Measurements from ENCODE around the gene TWF2. TPM values are rescaled to one million over a fixed set of nuclear protein-coding genes. Genes with fewer than 3 reads are reported as not detected.
A peak's percentile ranks its signal among the peaks of the same experiment; 100 is the strongest.

Gene TWF2
- polyA plus RNA-seq, 2 donors: 22.0 to 40.3 TPM

- Histone ChIP-seq H3K27ac (ENCODE audit: low read depth in 2 of 2, low read length in 1 of 2) (no peak overlapping the region), H3K27me3 (ENCODE audit: control insufficient read depth in 1 of 2, insufficient read depth in 2 of 2, low read length in 2 of 2) (no peaks in the 10 kb centered on the region), H3K4me1 (ENCODE audit: control insufficient read depth in 2 of 2, insufficient read depth in 2 of 2, low read length in 1 of 2) (peaks cover 8 to 44% of the 10 kb centered on the region in 2 donors), H3K4me3 (ENCODE audit: low read depth in 1 of 2, low read length in 2 of 2) (no peak overlapping the region), H3K36me3 (ENCODE audit: control insufficient read depth in 2 of 2, insufficient read depth in 2 of 2, low read length in 1 of 2) (no peaks in the 10 kb centered on the region), H3K9me3 (ENCODE audit: control insufficient read depth in 2 of 2, insufficient read depth in 1 of 2, low read depth in 1 of 2, low read length in 1 of 2) (peaks cover 0 to 2% of the 10 kb centered on the region in 2 donors)
- 85 to 88% methylated on average over 1 of the region's 1 CpG for WGBS, 2 donors
These were observed 3.1 kb upstream of the TWF2 start for GRCh38 chr3:52242039-52242438.

DNA sequence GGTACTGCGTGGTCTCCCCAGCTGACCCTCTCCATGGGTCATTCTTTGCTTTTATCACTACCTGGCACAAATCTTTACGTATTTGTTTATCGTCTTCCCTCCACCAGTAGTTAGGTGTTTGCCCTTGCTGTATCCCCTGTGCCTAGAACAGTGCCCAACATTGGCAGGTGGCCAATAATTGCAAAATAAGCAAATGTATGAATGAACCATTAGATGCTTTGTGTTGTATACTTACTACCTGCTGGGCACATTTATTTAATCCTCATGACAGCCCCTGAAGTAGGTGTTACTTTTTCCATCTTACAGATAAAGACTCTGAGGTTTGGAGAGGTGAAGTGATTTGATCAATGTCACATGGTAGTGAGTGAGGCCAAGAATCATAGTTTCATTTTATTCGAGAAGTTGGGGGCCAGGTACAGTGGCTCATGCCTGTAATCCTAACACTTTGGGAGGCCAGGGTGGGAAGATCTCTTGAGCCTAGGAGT lies 2.0 kb upstream of the TWF2 start:
- peaks cover 0 to 2% of the 10 kb centered on the region in 2 donors for H3K9me3 ChIP-seq (ENCODE audit: control insufficient read depth in 2 of 2, insufficient read depth in 1 of 2, low read depth in 1 of 2, low read length in 1 of 2)
- peaks cover 11 to 39% of the 10 kb centered on the region in 2 donors for H3K4me1 ChIP-seq (ENCODE audit: control insufficient read depth in 2 of 2, insufficient read depth in 2 of 2, low read length in 1 of 2)
- no peak overlapping the region for H3K27ac ChIP-seq (ENCODE audit: low read depth in 2 of 2, low read length in 1 of 2)
- no peaks in the 10 kb centered on the region for H3K36me3 ChIP-seq (ENCODE audit: control insufficient read depth in 2 of 2, insufficient read depth in 2 of 2, low read length in 1 of 2)
- WGBS, 2 donors: 85 to 89% methylated on average over 4 of the region's 4 CpGs
- no peaks in the 10 kb centered on the region for H3K27me3 ChIP-seq (ENCODE audit: control insufficient read depth in 1 of 2, insufficient read depth in 2 of 2, low read length in 2 of 2)
- H3K4me3 ChIP-seq (ENCODE audit: low read depth in 1 of 2, low read length in 2 of 2): no peak overlapping the region

- Histone ChIP-seq H3K27ac (ENCODE audit: low read depth in 2 of 2, low read length in 1 of 2) (peak overlapping the region in 1 of 2 donors; percentile 73), H3K4me3 (ENCODE audit: low read depth in 1 of 2, low read length in 2 of 2) (no peak overlapping the region), H3K4me1 (ENCODE audit: control insufficient read depth in 2 of 2, insufficient read depth in 2 of 2, low read length in 1 of 2) (peaks cover 11 to 37% of the 10 kb centered on the region in 2 donors), H3K9me3 (ENCODE audit: control insufficient read depth in 2 of 2, insufficient read depth in 1 of 2, low read depth in 1 of 2, low read length in 1 of 2) (peaks cover 0 to 2% of the 10 kb centered on the region in 2 donors), H3K36me3 (ENCODE audit: control insufficient read depth in 2 of 2, insufficient read depth in 2 of 2, low read length in 1 of 2) (peaks cover 0 to 3% of the 10 kb centered on the region in 2 donors), H3K27me3 (ENCODE audit: control insufficient read depth in 1 of 2, insufficient read depth in 2 of 2, low read length in 2 of 2) (no peaks in the 10 kb centered on the region)
- 93 to 96% methylated on average over 1 of the region's 1 CpG for WGBS, 2 donors
These were observed 1.3 kb upstream of the TWF2 start for GRCh38 chr3:52240059-52240885.

DNA sequence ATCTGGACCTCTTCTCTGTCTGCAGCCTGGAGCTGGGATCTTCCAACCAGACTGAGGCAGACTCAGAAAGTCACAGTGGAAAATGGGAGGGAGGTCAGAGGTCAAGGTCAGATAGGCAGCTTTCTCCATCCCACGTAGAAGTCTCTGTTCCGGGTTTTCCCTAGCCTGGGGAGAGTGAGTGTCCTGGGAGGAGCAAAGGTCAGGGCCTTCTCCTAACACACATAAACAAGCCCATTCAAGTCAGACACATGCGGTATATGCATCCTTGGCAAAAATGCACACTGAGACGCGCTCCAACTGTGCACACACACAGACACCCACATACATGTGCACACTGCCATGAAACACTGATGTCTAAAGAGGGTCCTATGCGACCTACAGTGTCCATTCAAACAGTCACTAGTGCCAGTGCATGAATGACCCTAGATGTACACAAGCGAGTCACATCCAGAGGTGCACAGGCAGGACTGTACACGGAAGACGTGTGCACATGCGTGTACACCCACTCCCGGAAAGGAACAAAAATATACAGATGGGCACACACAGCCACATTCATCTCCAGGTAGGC lies 681 bp downstream of the TWF2 start:
- Histone ChIP-seq H3K27ac (ENCODE audit: low read depth in 2 of 2, low read length in 1 of 2) (peak overlapping the region; percentile 90 to 94), H3K9me3 (ENCODE audit: control insufficient read depth in 2 of 2, insufficient read depth in 1 of 2, low read depth in 1 of 2, low read length in 1 of 2) (peaks cover 0 to 2% of the 10 kb centered on the region in 2 donors), H3K27me3 (ENCODE audit: control insufficient read depth in 1 of 2, insufficient read depth in 2 of 2, low read length in 2 of 2) (no peaks in the 10 kb centered on the region), H3K36me3 (ENCODE audit: control insufficient read depth in 2 of 2, insufficient read depth in 2 of 2, low read length in 1 of 2) (peaks cover 9 to 17% of the 10 kb centered on the region in 2 donors), H3K4me3 (ENCODE audit: low read depth in 1 of 2, low read length in 2 of 2) (peak overlapping the region; percentile 82 to 98), H3K4me1 (ENCODE audit: control insufficient read depth in 2 of 2, insufficient read depth in 2 of 2, low read length in 1 of 2) (peaks cover 11 to 26% of the 10 kb centered on the region in 2 donors)
- WGBS, 2 donors: 6 to 12% methylated on average over 11 of the region's 11 CpGs

GRCh38 chr3:52237657-52238172 lies 1.2 kb downstream of the TWF2 start:
- peaks cover 9 to 17% of the 10 kb centered on the region in 2 donors for H3K36me3 ChIP-seq (ENCODE audit: control insufficient read depth in 2 of 2, insufficient read depth in 2 of 2, low read length in 1 of 2)
- H3K27ac ChIP-seq (ENCODE audit: low read depth in 2 of 2, low read length in 1 of 2): peak overlapping the region; percentile 90 to 94
- H3K4me1 ChIP-seq (ENCODE audit: control insufficient read depth in 2 of 2, insufficient read depth in 2 of 2, low read length in 1 of 2): peaks cover 11 to 26% of the 10 kb centered on the region in 2 donors
- peaks cover 0 to 2% of the 10 kb centered on the region in 2 donors for H3K9me3 ChIP-seq (ENCODE audit: control insufficient read depth in 2 of 2, insufficient read depth in 1 of 2, low read depth in 1 of 2, low read length in 1 of 2)
- peak overlapping the region; percentile 82 to 98 for H3K4me3 ChIP-seq (ENCODE audit: low read depth in 1 of 2, low read length in 2 of 2)
- no peaks in the 10 kb centered on the region for H3K27me3 ChIP-seq (ENCODE audit: control insufficient read depth in 1 of 2, insufficient read depth in 2 of 2, low read length in 2 of 2)
- WGBS, 2 donors: 9% methylated on average over 8 of the region's 8 CpGs

- Histone ChIP-seq H3K27me3 (ENCODE audit: control insufficient read depth in 1 of 2, insufficient read depth in 2 of 2, low read length in 2 of 2) (no peaks in the 10 kb centered on the region), H3K4me3 (ENCODE audit: low read depth in 1 of 2, low read length in 2 of 2) (no peak overlapping the region), H3K27ac (ENCODE audit: low read depth in 2 of 2, low read length in 1 of 2) (peak overlapping the region; percentile 90 to 94), H3K4me1 (ENCODE audit: control insufficient read depth in 2 of 2, insufficient read depth in 2 of 2, low read length in 1 of 2) (peaks cover 11 to 26% of the 10 kb centered on the region in 2 donors), H3K9me3 (ENCODE audit: control insufficient read depth in 2 of 2, insufficient read depth in 1 of 2, low read depth in 1 of 2, low read length in 1 of 2) (peaks cover 0 to 2% of the 10 kb centered on the region in 2 donors), H3K36me3 (ENCODE audit: control insufficient read depth in 2 of 2, insufficient read depth in 2 of 2, low read length in 1 of 2) (peaks cover 9 to 17% of the 10 kb centered on the region in 2 donors)
- WGBS, 2 donors: 69 to 75% methylated on average over 6 of the region's 6 CpGs
These were observed 1.8 kb downstream of the TWF2 start for GRCh38 chr3:52237006-52237656.

DNA sequence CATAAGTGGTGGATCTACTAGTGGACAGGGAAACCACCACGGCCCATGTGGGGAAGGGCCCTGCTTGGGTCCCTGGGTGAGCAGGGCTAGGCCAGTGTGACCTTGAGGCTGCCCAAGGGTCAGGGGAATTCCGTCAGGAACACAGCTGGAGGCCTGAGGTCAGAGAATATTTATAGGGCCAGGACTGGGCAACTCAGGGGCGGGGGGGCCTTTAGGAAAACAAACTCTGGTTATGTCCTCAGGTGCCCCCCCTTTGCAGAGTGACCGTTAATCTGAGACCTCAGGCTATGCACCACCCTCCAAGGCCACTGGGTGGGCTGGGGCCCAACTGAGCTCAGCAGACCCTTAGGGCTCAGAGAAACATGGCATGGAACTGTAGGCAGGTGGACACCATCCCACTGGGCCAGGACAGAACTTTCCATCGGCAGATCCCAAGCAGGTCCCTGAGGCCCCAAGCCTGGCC lies 2.5 kb downstream of the TWF2 start:
- no peak overlapping the region for H3K27ac ChIP-seq (ENCODE audit: low read depth in 2 of 2, low read length in 1 of 2)
- peaks cover 11 to 31% of the 10 kb centered on the region in 2 donors for H3K4me1 ChIP-seq (ENCODE audit: control insufficient read depth in 2 of 2, insufficient read depth in 2 of 2, low read length in 1 of 2)
- H3K36me3 ChIP-seq (ENCODE audit: control insufficient read depth in 2 of 2, insufficient read depth in 2 of 2, low read length in 1 of 2): peaks cover 9 to 23% of the 10 kb centered on the region in 2 donors
- H3K27me3 ChIP-seq (ENCODE audit: control insufficient read depth in 1 of 2, insufficient read depth in 2 of 2, low read length in 2 of 2): no peaks in the 10 kb centered on the region
- H3K9me3 ChIP-seq (ENCODE audit: control insufficient read depth in 2 of 2, insufficient read depth in 1 of 2, low read depth in 1 of 2, low read length in 1 of 2): peaks cover 0 to 2% of the 10 kb centered on the region in 2 donors
- 80% methylated on average over 5 of the region's 5 CpGs for WGBS, 2 donors
- no peak overlapping the region for H3K4me3 ChIP-seq (ENCODE audit: low read depth in 1 of 2, low read length in 2 of 2)

- no peak overlapping the region for H3K4me3 ChIP-seq (ENCODE audit: low read depth in 1 of 2, low read length in 2 of 2)
- peaks cover 11 to 28% of the 10 kb centered on the region in 2 donors for H3K4me1 ChIP-seq (ENCODE audit: control insufficient read depth in 2 of 2, insufficient read depth in 2 of 2, low read length in 1 of 2)
- WGBS, 2 donors: 89 to 93% methylated on average over 15 of the region's 15 CpGs
- peaks cover 16 to 39% of the 10 kb centered on the region in 2 donors for H3K36me3 ChIP-seq (ENCODE audit: control insufficient read depth in 2 of 2, insufficient read depth in 2 of 2, low read length in 1 of 2)
- H3K27me3 ChIP-seq (ENCODE audit: control insufficient read depth in 1 of 2, insufficient read depth in 2 of 2, low read length in 2 of 2): no peaks in the 10 kb centered on the region
- peaks cover 0 to 2% of the 10 kb centered on the region in 2 donors for H3K9me3 ChIP-seq (ENCODE audit: control insufficient read depth in 2 of 2, insufficient read depth in 1 of 2, low read depth in 1 of 2, low read length in 1 of 2)
- no peak overlapping the region for H3K27ac ChIP-seq (ENCODE audit: low read depth in 2 of 2, low read length in 1 of 2)
These were observed 4.2 kb downstream of the TWF2 start for GRCh38 chr3:52234516-52235447.
